Stimulated activated CD4-positive, alpha-beta T cell treated with anti-CD3 and anti-CD28 coated beads, Interleukin-2, amount 100 ng/mL, for 4 hours (primary cell): ENCODE results near the gene DEFB129.
"Not testable (repeated sequence)": the region's sequence is repeated elsewhere in the genome, so short reads cannot be mapped to it uniquely, and the experiment has no call there.

ENCODE experiments used
- DNase-seq: peaks from one replicate; pipeline ENCODE4 v3.0.0-alpha.2; 2020; ENCODE audit warnings: low read depth

DEFB129 gene

GRCh38 chr20:226958-227357 lies at the start of gene DEFB129:
Gene DEFB129, plus strand, starts transcription at chr20:227258. Its CDS starts 31 bp downstream, at chr20:227289.
- no peak for DNase-seq

- DNase-seq = no peak
Measured at GRCh38 chr20:184288-184687, 42.8 kb upstream of the DEFB129 start.

GRCh38 chr20:187733-188132 lies 39.3 kb upstream of the DEFB129 start:
- DNase-seq = no peak

- no peak for DNase-seq
Measured at GRCh38 chr20:189611-190010, 37.4 kb upstream of the DEFB129 start, which contains the start of gene DEFB128. Gene DEFB128, minus strand, starts transcription at chr20:189711. Its CDS starts 88 bp downstream, at chr20:189623.

- DNase-seq = no peak
Measured at GRCh38 chr20:198225-198624, 28.8 kb upstream of the DEFB129 start.

GRCh38 chr20:199996-200395 lies 27.1 kb upstream of the DEFB129 start:
- no peak for DNase-seq

GRCh38 chr20:203630-204029 lies 23.4 kb upstream of the DEFB129 start:
- not testable (repeated sequence) for DNase-seq

GRCh38 chr20:208942-209566 lies 18.0 kb upstream of the DEFB129 start:
- DNase-seq = peak; percentile 15

GRCh38 chr20:210809-211502 lies 16.1 kb upstream of the DEFB129 start:
- DNase-seq = no peak

GRCh38 chr20:214383-214782 lies 12.7 kb upstream of the DEFB129 start:
- no peak for DNase-seq

- DNase-seq = no peak
Measured at GRCh38 chr20:215796-216195, 11.3 kb upstream of the DEFB129 start.

- no peak for DNase-seq
Measured at GRCh38 chr20:217266-217665, 9.8 kb upstream of the DEFB129 start.

- no peak for DNase-seq
Measured at GRCh38 chr20:219290-220115, 7.6 kb upstream of the DEFB129 start.

GRCh38 chr20:221258-221830 lies 5.7 kb upstream of the DEFB129 start:
- DNase-seq = no peak

- DNase-seq = not testable (repeated sequence)
Measured at GRCh38 chr20:225879-226278, 1.2 kb upstream of the DEFB129 start.

GRCh38 chr20:227439-228105 lies 514 bp downstream of the DEFB129 start:
- no peak for DNase-seq

- no peak for DNase-seq
Measured at GRCh38 chr20:235891-236290, 8.8 kb downstream of the DEFB129 start.

- DNase-seq = peak; percentile 20
Measured at GRCh38 chr20:237489-237888, 10.4 kb downstream of the DEFB129 start.

- no peak for DNase-seq
Measured at GRCh38 chr20:237929-238328, 10.9 kb downstream of the DEFB129 start.

- DNase-seq = no peak
Measured at GRCh38 chr20:242905-243304, 15.8 kb downstream of the DEFB129 start.

- no peak for DNase-seq
Measured at GRCh38 chr20:251354-251753, 24.3 kb downstream of the DEFB129 start.

- DNase-seq = no peak
Measured at GRCh38 chr20:252801-253200, 25.7 kb downstream of the DEFB129 start.
